HepG2 (cell line): ENCODE results near the gene PLOD3. TPM values are rescaled to one million over a fixed set of nuclear protein-coding genes. Genes with fewer than 3 reads are reported as not detected.
A peak's percentile ranks its signal among the peaks of the same experiment; 100 is the strongest.

ENCODE experiments used
- CBX1 ChIP-seq: IDR thresholded peaks from one replicate; pipeline ENCODE4 v1.6.1; 2016; ENCODE audit warnings: antibody characterized with exemption, low read depth
- DMAP1 ChIP-seq: IDR thresholded peaks from 2 replicates; pipeline ENCODE4 v1.6.1; 2016
- KLF16 ChIP-seq, 2 experiments: sonication (generic) in 1 of 2; formaldehyde crosslinking in 1 of 2; IDR thresholded peaks; 2 replicates each; pipeline versions ENCODE4 v1.6.1 to v1.8.0; 2016 to 2023; ENCODE audit warnings: missing genetic modification reagents in 2 of 2, missing compliant biosample characterization in 1 of 2
- MNT ChIP-seq: fragments of 450-650 bp; IDR thresholded peaks from 2 replicates; pipeline ENCODE4 v1.6.1; 2016
- NR2C2 ChIP-seq: sonication (generic); formaldehyde crosslinking; IDR thresholded peaks from 2 replicates; pipeline ENCODE4 v1.4.0; 2020; ENCODE audit warnings: missing genetic modification reagents, mild to moderate bottlenecking, moderate library complexity, borderline replicate concordance
- RBM22 ChIP-seq: fragments of 200-400 bp; formaldehyde crosslinking; optimal IDR thresholded peaks from 2 replicates; pipeline ENCODE3; 2017; ENCODE audit warnings: mild to moderate bottlenecking, low read length, moderate library complexity
- RFX1 ChIP-seq: fragments of 450-650 bp; IDR thresholded peaks from 2 replicates; pipeline ENCODE4 v1.6.1; 2017
- RXRB ChIP-seq: IDR thresholded peaks from 2 replicates; pipeline ENCODE4 v1.6.1; 2016; ENCODE audit warnings: borderline replicate concordance, missing genetic modification reagents, missing compliant biosample characterization
- SKI ChIP-seq: fragments of 450-650 bp; IDR thresholded peaks from one replicate; pipeline ENCODE4 v1.6.1; 2018; ENCODE audit warnings: mild to moderate bottlenecking; ENCODE audit not compliant: partially characterized antibody
- SMAD3 ChIP-seq: sonication (generic); formaldehyde crosslinking; IDR thresholded peaks from 2 replicates; pipeline ENCODE4 v1.4.0; 2020; ENCODE audit warnings: missing genetic modification reagents
- SOX5 ChIP-seq: IDR thresholded peaks from 2 replicates; pipeline ENCODE4 v1.6.1; 2016; ENCODE audit warnings: borderline replicate concordance
- SP1 ChIP-seq, 2 experiments: fragments of 450-650 bp in 1 of 2; sonication (generic) in 1 of 2; formaldehyde crosslinking in 1 of 2; IDR thresholded peaks; 2 replicates each; pipeline versions ENCODE4 v1.4.0 to v1.6.1; 2016 to 2020; ENCODE audit warnings: missing genetic modification reagents in 1 of 2
- THAP11 ChIP-seq: IDR thresholded peaks from 2 replicates; pipeline ENCODE4 v1.6.1; 2016; ENCODE audit warnings: missing biosample characterization, missing genetic modification reagents
- ZNF142 ChIP-seq: sonication (generic); formaldehyde crosslinking; IDR thresholded peaks from 2 replicates; pipeline ENCODE4 v1.4.0; 2020; ENCODE audit warnings: missing genetic modification reagents
- ZNF30 ChIP-seq: sonication (generic); formaldehyde crosslinking; IDR thresholded peaks from 2 replicates; pipeline ENCODE4 v1.5.0; 2020; ENCODE audit warnings: mild to moderate bottlenecking, missing genetic modification reagents
- ZNF605 ChIP-seq: sonication (generic); formaldehyde crosslinking; IDR thresholded peaks from 2 replicates; pipeline ENCODE4 v1.8.0; 2022; ENCODE audit warnings: mild to moderate bottlenecking, missing genetic modification reagents
- ZNF687 ChIP-seq: sonication (generic); formaldehyde crosslinking; IDR thresholded peaks from 2 replicates; pipeline ENCODE4 v1.5.1; 2020; ENCODE audit warnings: mild to moderate bottlenecking, missing genetic modification reagents, moderate library complexity
- ZSCAN9 ChIP-seq: IDR thresholded peaks from 2 replicates; pipeline ENCODE4 v1.6.1; 2016; ENCODE audit warnings: borderline replicate concordance
- polyA plus RNA-seq, 8 experiments: library from polyadenylated mRNA; depleted of rRNA in 3 of 8; stranded (reverse) in 7 of 8; unstranded in 1 of 8; fragments of >200 nt; fragmentation: Illumina TruSeq in 4 of 8; extraction: Trizol in 4 of 8; gene quantifications; 2 replicates each; pipeline versions ENCODE4 v1.2.1 to v1.2.3, GENCODE V29; 2011 to 2016; ENCODE audit warnings: low read depth in 4 of 8, missing spikeins in 1 of 8, mixed read lengths in 1 of 8; ENCODE audit not compliant: insufficient read depth in 1 of 8
- total RNA-seq, 5 experiments: library from RNA; depleted of rRNA; stranded (reverse); fragments of >200 nt; fragmentation: Illumina TruSeq; extraction: Trizol; gene quantifications; 2 replicates each; pipeline ENCODE4 v1.2.3, GENCODE V29; 2016; ENCODE audit warnings: low read depth in 1 of 5

The PLOD3 gene
- total and polyA plus RNA-seq, 2 of the 13 experiments (the other 11 are each of a cell fraction or from before 2014, with no cell fraction given), result 65.8 to 67.4 TPM

- peak; percentile 90; the same call in 1 of the 2 replicates for TF ChIP-seq NR2C2 (CRISPR knock-in tag)
- TF ChIP-seq THAP11, result peak; percentile 81
- TF ChIP-seq MNT, result peak; percentile 15
- peak; percentile 85 for TF ChIP-seq RFX1
- TF ChIP-seq SKI, result peak; percentile 42
- TF ChIP-seq CBX1, result peak; percentile 86
- 0 out of 2 replicates have a peak, but pooled peaks have one; percentile 17 for TF ChIP-seq ZSCAN9 (CRISPR knock-in tag)
- TF ChIP-seq ZNF687 (CRISPR knock-in tag), result peak; percentile 84
- TF ChIP-seq RBM22, result peak; percentile 94
- peak; percentile 24; the same call in 1 of the 2 replicates for TF ChIP-seq ZNF605 (CRISPR knock-in tag)
- TF ChIP-seq SMAD3, result peak; percentile 21
- peak; percentile 39; the same call in 1 of the 2 replicates for TF ChIP-seq DMAP1 (CRISPR knock-in tag)
- no peak; a peak in 2 of 4 replicates for TF ChIP-seq KLF16 (CRISPR knock-in tag; IDR thresholded peaks at IDR 0.05)
- no peak for TF ChIP-seq SP1 (IDR thresholded peaks at IDR 0.05)
- TF ChIP-seq SP1 (CRISPR knock-in tag; IDR thresholded peaks at IDR 0.05), result peak; percentile 71
- TF ChIP-seq ZNF142 (CRISPR knock-in tag), result peak; percentile 48
- peak; percentile 49; the same call in 1 of the 2 replicates for TF ChIP-seq RXRB (CRISPR knock-in tag)
- 0 out of 2 replicates have a peak, but pooled peaks have one; percentile 22 for TF ChIP-seq SOX5 (CRISPR knock-in tag)
- 0 out of 2 replicates have a peak, but pooled peaks have one; percentile 39 for TF ChIP-seq ZNF30 (CRISPR knock-in tag)
Observed at GRCh38 chr7:101217388-101218235, at the start of gene PLOD3, which contains the start of gene ZNHIT1 (continued).
